ENCODE data around the gene MAPK10.
"Not testable (repeated sequence)": the region's sequence is repeated elsewhere in the genome, so short reads cannot be mapped to it uniquely, and the experiment has no call there.

Gene MAPK10

DNA sequence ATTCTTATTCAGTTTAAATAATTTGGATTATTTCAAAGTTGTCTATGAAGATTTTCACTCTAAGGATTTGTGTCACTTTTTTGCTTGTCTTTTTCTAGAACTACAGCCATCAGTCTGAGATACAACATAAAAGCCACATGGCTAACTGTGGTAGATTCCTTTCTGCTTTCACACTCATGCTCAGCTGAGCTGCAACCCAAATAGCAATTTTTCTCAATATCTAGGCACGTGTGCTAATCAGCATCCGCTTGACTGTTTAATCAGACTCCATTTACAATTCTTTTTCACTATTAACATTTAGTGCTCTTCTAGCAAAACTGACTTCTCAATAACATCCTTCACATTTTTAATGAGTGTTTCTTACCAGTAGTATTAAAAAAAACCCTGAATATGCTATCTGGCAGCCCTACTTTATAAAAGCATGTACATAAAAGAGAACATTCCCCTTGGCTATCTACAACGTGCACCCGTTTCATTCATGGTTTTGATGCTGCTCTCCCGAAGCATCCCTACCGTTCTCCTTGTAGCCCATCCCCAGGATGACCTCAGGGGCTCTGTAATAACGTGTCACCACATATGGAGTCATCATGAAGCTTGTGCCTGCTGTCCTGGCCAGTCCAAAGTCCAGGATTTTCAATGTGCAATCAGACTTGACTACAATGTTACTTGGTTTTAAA, 259.2 kb downstream of the MAPK10 start:
- DNase-seq, result no peak

DNA sequence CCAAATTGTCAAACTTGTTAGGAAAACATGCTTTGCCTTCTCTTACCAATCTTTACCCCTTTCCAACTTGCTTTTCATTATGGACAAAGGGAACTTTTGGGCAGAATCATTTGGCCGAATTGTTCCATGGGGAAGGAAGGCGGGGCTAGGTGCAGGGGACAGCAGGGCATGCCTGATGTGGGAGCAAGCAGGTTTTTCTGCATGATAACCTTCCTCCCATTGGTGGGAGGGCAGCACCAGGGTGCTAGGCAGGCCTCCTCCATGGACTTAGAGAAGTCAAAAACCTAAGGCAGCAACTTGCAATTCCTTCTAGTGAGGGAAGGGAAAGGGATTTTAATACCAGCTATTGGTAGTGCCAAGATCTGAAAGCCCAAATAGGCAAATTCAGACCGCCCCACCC, 260.5 kb downstream of the MAPK10 start:
- DNase-seq, result no peak

DNA sequence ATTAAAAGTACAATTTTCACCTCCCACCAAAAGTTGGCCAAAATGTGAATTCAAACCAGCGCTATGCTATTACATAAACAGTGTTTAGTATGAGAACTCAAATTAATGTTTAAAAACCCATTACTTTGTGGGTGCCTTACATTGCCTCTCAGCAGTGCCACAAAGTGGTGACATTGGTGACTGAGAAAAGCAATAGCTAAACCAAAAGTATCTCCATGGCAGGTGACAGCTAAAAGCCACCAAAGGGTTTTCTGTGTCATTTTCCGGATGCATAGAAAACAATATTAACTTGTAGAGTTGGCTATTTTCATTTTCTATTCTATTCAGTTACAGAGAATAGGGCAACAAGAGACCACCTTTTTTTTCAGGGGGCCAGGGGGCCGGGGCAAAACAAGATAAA, 261.2 kb downstream of the MAPK10 start:
- DNase-seq, result no peak

DNA sequence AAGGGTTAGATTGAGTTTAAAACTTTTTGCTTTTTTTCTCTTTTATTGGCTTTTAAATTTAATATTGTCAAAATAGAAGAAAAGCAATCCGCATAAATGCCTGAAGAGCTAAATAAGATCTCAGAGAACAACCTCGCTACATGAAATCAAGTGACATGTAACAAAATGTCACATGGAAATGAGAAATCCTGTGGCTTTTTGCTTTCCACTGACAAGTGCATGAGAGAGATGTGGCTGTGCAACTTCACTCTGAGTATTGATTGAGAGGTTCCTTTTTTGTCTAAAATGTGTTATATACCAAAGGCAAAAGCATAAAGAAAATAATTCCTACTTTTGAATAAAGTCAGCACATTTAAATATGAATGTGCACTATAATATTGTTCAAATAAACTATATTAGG, 263.5 kb downstream of the MAPK10 start:
- DNase-seq, result no peak

DNA sequence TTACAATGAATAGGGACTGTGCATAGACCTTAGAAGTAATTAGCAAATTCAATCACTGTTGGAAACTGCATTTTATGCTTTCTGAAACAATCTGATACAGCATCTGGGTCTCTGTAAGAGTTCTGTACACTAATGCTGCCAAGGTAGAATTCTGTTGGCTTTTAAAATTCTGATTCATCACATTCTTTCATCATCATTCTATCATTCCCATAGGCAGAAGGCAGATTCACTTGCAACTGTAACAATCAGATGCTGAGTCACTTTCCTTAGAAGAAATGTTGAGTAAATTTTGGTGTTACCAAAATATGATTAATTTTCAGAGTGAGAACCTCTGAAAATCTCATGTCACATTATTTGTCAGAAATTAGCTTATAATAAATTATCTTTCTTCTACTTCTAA, 267.2 kb downstream of the MAPK10 start:
- DNase-seq, result no peak

DNA sequence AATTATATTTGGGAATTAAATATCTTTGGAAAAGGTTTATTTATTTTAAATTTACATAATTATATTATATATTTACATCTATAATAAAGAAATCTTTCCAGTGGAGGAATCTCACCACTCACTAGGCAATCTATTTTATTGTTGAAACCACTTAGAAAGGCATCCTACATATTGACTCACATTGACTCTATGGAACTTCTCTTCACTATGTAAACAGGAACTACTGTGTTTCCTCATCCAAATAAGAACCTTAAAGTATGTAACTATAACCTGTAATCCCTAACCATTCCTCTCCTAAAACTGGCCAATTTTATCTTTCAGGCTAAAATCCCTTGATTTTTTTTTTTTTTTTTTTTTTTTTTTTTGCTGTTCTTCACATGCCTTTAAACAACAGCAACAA, 268.7 kb downstream of the MAPK10 start:
- no peak for DNase-seq

DNA sequence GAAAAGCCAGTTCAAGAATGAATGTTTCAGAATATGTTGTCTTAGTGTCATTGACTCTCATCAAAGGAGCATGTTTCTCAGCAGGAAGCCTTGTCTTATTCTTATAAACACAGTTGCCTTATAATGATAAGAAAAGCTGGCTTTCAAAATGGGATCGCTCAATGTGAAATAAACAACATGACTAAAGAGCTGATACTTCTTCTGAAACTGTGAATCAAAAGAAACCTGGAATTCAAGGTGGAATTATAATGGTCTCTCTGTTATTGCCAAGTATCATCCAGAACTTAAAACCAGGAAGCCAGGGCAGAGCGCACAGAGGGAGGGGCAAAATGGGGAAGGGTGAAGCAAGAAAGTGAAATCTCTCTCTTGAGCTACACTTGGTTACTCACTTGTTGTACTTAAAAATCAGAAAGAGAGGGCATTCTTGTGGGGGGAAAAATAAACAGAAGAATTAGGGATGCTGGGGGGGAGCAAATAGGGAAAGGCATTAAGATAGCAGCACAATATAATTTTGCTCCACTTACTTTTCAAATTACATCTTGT, 270.0 kb downstream of the MAPK10 start:
- DNase-seq, result no peak

DNA sequence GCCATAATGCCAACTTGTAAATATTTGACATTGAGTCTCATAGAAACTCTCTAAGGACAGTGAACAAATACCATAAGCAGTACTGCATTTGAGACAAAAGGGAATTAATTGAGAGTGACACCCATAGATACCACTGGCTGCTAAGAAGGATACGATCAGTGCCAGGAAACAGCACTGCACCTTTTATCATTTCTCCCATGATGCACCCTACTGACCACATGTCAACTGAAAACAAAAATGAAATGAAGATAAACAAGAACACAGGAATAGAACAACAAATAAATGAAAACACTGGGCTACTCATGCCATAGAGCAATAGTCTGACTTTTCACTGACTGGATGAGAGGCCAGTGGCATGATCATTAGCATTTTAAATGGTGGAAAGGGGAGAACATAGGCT, 270.8 kb downstream of the MAPK10 start:
- DNase-seq, result no peak

DNA sequence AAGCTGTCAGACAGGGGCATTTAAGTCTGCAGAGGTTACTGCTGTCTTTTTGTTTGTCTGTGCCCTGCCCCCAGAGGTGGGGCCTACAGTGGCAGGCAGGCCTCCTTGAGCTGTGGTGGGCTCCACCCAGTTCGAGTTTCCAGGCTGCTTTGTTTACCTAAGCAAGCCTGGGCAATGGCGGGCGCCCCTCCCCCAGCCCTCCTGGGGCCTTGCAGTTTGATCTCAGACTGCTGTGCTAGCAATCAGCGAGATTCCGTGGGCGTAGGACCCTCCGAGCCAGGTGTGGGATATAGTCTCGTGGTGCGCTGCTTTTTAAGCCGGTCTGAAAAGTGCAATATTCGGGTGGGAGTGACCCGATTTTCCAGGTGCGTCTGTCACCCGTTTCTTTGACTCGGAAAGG, 284.1 kb downstream of the MAPK10 start:
- not testable (repeated sequence) for DNase-seq

DNA sequence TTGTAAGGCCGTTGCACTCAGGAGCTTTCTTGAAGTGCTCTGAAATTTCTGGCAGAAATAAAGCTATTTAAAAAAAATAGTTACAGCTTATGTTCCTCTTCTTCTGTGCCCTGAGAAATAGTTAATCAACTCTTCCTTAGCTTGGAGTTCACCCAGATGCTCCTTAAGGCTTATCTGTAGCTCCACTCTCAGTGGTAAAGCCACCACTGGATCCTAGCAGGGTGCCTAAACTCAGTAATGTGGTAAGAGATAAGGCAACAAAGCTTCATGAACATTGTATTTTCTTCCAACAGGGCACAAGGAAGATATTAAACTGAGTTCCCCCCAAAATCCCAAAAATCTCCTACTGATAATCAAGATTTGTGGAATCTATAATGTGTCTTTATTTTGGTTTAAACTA, 299.5 kb downstream of the MAPK10 start:
- no peak for DNase-seq

DNA sequence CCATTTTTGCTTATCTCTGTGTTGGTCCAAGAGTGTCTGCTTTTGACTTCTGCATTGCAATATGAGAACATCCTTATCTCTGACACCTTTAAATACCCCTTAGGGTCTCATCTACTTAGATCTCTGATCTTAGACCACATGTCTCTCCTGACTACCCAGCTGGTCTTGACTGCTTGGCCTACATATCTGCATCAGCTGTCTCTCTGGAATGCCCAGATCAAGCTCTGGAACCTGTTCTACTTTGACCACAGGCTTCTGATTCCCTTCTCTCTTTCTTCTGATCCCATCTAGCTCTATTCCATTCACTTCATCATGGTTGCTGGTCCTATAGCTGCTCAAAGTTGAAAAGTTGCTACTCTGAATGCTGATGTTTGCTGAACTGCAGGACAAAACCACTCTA, 301.2 kb downstream of the MAPK10 start:
- DNase-seq, result no peak

DNA sequence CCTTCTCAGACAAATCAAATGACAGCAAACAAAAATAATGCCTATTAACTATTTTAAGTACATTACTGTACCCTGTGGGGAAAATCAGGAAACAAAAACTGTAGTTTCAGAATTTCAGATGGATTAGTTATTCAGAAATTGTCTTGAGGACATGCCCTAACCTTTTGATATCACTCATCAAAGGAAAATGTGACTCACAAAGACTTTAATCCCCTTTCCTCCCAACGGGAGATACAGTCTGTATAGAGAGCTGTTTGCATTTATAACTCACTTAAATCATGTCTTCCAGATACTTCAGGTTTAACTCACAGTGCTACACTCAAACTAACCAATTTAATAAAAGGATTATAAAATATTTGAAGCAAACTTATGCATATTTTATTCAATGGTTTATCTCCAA, 304.0 kb downstream of the MAPK10 start:
- DNase-seq, result no peak

DNA sequence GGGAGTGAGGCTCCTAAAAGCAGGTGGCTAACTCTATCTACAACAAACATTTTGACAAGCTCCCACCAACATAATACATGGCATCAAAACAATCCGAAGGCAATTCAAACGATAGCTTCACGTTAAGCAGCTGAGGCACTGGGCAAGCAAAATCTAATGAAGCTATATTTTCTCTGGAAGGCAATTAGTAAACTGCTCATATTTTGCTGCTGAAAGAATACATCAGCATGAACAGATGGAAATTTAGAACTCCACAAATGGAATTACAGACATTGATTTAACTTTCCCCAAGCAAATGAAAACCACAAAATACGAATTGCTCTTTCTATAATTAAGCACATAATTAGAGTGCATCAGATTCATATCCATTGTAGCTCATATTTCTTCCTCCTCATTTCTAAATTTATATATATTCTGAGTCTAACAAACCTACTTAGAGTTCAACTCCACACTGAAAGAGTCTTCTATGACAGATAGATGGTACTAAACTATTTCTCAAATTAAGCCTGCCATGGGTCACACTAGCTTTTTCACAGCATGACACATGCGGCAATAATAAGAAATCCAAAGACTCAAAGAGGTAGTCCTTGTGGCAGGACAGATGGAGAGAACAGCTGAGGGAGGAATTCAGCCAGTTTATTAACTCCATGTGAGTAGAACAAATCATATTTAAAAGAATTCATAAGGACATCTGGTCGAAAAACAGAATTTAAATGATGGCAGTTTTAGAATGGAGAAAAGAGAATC, 305.4 kb downstream of the MAPK10 start:
- DNase-seq, result peak in 1 of 2 experiments; percentile 7

DNA sequence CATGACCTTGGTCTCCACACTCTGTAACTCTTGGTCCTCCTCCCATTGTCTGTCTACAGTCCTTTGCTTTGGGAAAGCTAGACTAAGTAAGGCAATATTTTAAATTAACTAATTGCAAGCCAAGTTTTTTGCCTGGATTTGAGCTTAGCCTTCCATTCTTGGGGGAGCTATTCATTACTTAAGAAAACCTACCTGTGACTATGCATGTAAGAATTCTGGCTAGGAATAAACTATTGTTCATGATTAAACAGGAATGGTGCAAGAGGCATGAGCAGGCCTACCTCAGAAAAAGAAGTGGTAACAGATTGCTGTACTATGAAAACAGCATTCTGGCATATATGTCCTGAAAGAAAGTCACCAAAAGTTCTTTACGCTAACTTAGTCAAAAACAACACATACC, 309.4 kb downstream of the MAPK10 start:
- DNase-seq, result no peak

DNA sequence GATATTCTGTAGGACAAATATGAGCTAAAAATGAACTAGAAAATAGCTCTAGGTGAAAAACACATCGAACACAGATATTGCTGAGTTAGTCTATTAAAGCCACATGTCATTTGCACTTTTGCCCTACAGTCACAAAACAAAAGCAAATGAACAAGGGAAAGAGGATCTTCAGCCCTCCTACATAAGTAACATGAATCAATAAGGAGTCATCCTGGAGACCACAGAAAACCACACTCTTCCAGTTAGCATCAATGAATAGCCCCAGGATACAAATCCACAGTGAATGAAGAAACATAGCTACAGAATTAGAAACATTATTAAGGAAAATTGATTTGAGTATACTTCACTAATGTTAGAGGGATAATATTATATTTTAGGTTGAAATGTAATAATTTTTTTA, 311.4 kb downstream of the MAPK10 start:
- no peak for DNase-seq

DNA sequence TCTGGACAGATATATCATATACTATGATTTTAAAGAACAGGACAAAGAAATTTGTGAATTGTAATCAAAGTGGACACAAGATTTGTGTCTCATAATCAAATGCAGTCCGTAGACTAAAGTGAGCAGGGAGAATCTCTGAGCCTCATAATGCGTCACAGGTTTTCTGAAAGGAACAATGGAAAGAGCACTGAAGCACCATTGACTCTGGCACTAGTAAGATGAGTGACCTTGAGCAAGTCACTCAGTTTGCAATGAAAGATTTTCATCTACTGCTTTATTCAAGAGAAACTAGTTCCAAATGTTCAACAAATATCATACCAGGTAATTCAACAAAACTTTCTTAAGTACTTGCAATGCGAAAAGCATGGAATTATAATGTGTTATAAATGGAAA, 315.3 kb downstream of the MAPK10 start:
- no peak for DNase-seq

DNA sequence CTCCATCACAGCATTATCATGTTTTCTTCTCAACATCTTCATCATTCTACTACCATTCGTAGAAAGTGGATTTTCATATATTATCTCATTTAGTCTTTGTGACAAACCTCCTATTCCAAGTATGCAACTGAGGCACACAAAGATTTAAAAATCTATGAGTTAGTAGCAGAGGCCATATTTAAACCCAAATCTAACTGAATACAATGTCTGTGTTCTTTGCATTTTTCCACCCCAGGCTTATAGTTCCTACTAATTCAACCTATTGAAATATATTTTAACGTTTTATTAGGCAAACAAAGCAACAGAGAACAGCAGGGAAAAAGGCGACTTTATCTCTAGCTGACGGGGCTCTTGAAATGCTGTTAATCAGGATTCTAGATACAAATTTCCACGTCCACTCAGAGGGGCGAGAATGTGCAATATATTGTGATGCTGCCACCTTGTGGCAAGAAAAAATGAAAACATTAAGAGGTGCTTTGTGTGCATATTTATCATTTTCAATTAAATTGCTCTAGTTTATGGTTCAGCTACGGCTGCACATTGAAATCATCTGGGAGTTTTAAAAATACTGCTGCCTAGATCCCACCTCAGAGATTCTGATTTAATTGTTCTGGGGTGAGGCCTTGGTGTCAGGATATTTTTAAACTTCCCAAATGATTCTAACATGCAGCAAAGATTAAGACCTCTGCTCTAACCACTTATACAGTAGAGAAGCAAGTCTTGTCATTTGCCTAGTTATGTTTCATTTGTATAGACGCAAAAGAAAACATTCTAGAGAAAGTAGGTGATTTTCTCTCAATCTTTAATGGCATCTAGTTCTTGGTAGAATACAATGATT, 315.9 kb downstream of the MAPK10 start:
- DNase-seq, result peak; percentile 10 to 32

DNA sequence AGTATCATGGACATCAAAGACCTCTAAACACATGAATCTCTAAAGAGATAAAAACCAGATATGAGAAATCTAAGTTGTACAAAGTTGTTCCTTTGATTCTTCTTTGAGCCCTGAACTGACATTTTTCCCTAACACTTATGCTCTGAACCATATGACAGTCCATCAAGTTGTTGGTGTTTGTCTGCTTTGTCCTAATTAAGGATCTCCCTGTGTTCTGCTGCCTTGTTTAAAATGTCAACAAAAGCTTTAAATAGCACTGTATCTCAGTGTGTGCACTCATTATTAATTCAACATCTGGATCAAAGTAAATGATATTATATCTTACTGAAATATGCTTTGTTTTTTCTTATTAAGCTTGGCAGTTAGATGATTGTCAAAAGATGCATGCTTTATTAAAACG, 321.8 kb downstream of the MAPK10 start:
- no peak for DNase-seq

DNA sequence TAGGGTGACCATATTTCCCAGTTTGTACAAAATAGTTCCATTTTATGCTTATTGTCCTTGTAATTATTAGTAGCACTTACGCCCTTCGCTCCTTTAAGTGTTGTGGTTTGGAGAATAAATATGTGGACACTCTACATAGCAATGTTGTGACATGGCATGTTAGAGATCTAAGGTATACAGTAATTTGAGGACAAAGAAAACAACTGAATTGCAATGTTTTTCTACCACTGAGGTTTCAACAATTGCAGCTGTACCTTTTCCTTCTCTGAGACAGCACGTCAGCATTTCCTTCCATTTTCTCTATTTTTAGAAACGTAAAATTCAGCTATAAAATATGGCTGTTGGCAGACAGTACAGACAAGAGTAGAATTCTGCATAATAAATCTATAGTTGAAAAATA, 323.1 kb downstream of the MAPK10 start:
- DNase-seq, result no peak

DNA sequence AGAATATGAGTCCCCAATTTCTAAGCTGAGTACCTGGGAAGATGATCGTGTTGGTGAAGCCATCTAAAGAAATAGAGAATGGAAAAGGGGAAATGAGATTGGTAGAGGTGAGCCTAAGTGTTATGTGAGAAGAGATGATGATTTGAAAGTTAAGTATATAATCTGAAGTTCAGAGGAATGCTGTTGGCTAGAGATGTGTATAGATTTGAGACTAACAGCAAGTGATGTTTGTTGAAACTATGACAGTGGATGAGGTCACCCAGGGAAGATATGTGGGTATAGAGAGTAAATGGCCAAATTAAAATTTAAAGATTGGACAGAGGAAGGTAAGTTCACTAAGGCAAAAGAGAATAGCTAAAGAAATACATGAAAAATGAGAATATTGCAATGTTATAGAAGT, 324.2 kb downstream of the MAPK10 start:
- DNase-seq, result no peak

DNA sequence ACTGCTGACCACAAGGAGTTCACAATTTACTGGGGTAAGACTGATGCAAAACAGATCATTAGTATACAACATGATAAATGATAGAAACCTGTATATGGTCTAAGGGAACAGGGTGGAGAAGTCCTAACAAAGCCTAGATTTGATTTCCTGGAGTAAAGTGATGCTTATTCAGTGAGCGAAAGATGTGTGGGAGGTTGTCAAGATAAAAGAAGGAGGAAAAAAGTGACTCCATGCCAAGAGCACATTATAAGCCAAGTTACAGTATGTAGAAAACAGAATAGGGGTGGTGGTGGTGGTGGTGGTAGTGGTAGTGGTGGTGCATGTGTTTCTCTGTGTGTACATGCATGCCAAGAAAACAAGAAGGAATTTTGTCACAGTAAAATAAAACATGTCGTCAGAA, 325.2 kb downstream of the MAPK10 start:
- no peak for DNase-seq

DNA sequence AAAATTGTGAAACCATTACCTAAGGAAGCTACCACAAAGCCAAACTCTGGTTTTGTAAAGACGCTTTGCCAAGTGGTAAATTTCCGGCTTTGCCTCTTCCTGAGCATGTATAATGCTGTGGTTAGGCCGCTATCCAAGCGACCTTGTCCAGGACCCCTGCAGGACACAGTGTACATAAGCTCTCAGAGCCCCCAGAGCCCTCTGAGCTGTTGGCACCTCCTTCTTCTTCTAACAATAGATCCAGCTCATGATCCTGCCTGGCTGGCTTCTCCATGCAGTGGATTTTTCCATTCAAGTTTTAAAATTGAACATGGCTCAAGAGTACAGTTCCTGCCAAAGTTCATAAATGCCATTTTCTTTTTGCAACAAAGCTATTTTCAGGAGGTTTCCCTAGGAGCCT, 326.7 kb downstream of the MAPK10 start:
- DNase-seq, result no peak

DNA sequence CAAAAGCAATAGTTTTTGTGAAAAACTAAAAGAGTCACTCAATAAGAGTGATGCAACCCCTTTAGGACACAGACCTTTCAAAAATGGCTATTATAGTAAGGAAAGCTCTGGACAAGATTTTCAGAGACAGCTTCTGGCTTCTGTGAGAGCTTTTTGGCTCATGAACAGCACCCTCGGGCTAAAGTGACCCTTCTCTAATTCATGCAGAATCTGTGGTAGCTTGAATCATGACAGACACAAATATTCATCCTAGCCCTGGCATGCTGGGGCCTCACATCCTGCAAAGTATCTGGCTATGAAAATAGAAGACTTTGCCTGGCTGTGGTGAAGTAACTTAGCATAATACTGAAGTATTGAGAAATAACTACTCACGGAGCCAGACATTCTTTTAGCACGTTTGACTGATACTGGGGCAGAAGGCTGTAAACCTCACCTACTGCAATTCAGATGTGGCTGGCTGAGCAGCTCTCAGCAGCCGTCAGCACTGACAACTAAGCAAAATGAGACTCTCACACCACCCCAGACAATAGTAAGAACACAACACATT, 327.3 kb downstream of the MAPK10 start:
- no peak for DNase-seq
